HEK293T (cell line): ENCODE data around the gene GTF3C1.

Experiments used
- CTCF ChIA-PET: fragments of 350-600 bp; formaldehyde crosslinking; extraction: SDS; loops from one replicate; lab custom pipeline; 2021; ENCODE audit warnings: antibody characterized with exemption, inconsistent platforms; lab: Yijun Ruan, JAX
- POLR2A ChIA-PET: fragments of 350-600 bp; formaldehyde crosslinking; extraction: SDS; loops from one replicate; lab custom pipeline; 2020; ENCODE audit warnings: antibody characterized with exemption, inconsistent platforms; lab: Yijun Ruan, JAX
- DNase-seq: peaks from one replicate; pipeline ENCODE4 v3.0.0; 2012; ENCODE audit warnings: mixed read lengths; ENCODE audit errors: extremely low spot score
- ARNT ChIP-seq: fragments of 450-650 bp; IDR thresholded peaks from 2 replicates; pipeline ENCODE4 v1.6.1; 2017; ENCODE audit warnings: mild to moderate bottlenecking
- BHLHE40 ChIP-seq: fragments of 450-650 bp; IDR thresholded peaks from 2 replicates; pipeline ENCODE4 v1.6.1; 2016; ENCODE audit warnings: mild to moderate bottlenecking, moderate library complexity, borderline replicate concordance
- CTBP1 ChIP-seq: fragments of 450-650 bp; IDR thresholded peaks from 2 replicates; pipeline ENCODE4 v1.6.1; 2016; ENCODE audit warnings: borderline replicate concordance
- ELF4 ChIP-seq: fragments of 450-650 bp; IDR thresholded peaks from 2 replicates; pipeline ENCODE4 v1.6.1; 2017; ENCODE audit warnings: antibody characterized with exemption
- FOXA1 ChIP-seq: fragments of 450-650 bp; IDR thresholded peaks from 2 replicates; pipeline ENCODE4 v1.6.1; 2016; ENCODE audit warnings: mild to moderate bottlenecking
- FOXK2 ChIP-seq: fragments of 450-650 bp; IDR thresholded peaks from 2 replicates; pipeline ENCODE4 v1.6.1; 2016; ENCODE audit warnings: mild to moderate bottlenecking
- FOXM1 ChIP-seq: fragments of 450-650 bp; IDR thresholded peaks from 2 replicates; pipeline ENCODE4 v1.6.1; 2017; ENCODE audit warnings: mild to moderate bottlenecking, borderline replicate concordance
- HDGF ChIP-seq: fragments of 450-650 bp; IDR thresholded peaks from 2 replicates; pipeline ENCODE4 v1.6.1; 2017; ENCODE audit warnings: antibody characterized with exemption, borderline replicate concordance
- L3MBTL2 ChIP-seq: fragments of 450-650 bp; conservative IDR thresholded peaks from 2 replicates; pipeline ENCODE4 v1.6.1; 2016; ENCODE audit warnings: mild to moderate bottlenecking
- LEF1 ChIP-seq: fragments of 450-650 bp; IDR thresholded peaks from 2 replicates; pipeline ENCODE4 v1.6.1; 2017; ENCODE audit warnings: mild to moderate bottlenecking, borderline replicate concordance
- NFRKB ChIP-seq: fragments of 450-650 bp; IDR thresholded peaks from 2 replicates; pipeline ENCODE4 v1.6.1; 2016; ENCODE audit warnings: mild to moderate bottlenecking, moderate library complexity
- PKNOX1 ChIP-seq: fragments of 450-650 bp; IDR thresholded peaks from 2 replicates; pipeline ENCODE4 v1.6.1; 2016
- SP1 ChIP-seq: fragments of 450-650 bp; IDR thresholded peaks from 2 replicates; pipeline ENCODE4 v1.6.1; 2017
- SUZ12 ChIP-seq: fragments of 450-650 bp; IDR thresholded peaks from 2 replicates; pipeline ENCODE4 v1.6.1; 2016; ENCODE audit warnings: mild to moderate bottlenecking
- TARDBP ChIP-seq: fragments of 450-650 bp; IDR thresholded peaks from 2 replicates; pipeline ENCODE4 v1.6.1; 2016
- ZNF384 ChIP-seq: fragments of 450-650 bp; IDR thresholded peaks from 2 replicates; pipeline ENCODE4 v1.6.1; 2016

GTF3C1 gene

GRCh38 chr16:27482397-27483087, 67.2 kb downstream of the GTF3C1 start:
- ChIA-PET CTCF (no interaction called here), POLR2A (no interaction called here)
- TF ChIP-seq SUZ12 = no peak
- no peak for TF ChIP-seq HDGF
- no peak for TF ChIP-seq FOXA1
- no peak for TF ChIP-seq CTBP1
- TF ChIP-seq SP1 = no peak
- no peak for TF ChIP-seq NFRKB
- TF ChIP-seq TARDBP = no peak
- no peak for TF ChIP-seq FOXM1
- TF ChIP-seq L3MBTL2 = no peak
- no peak for TF ChIP-seq ARNT
- no peak for TF ChIP-seq BHLHE40
- TF ChIP-seq ZNF384 = no peak
- TF ChIP-seq FOXK2 = no peak
- TF ChIP-seq ELF4 = no peak
- no peak for TF ChIP-seq LEF1
- TF ChIP-seq PKNOX1 = no peak
- no peak for DNase-seq

- ChIA-PET POLR2A (interaction anchor here (0.6 kb wide), 1 partner anchor 9 kb away, joined by 3 read pairs; no protein-coding TSS in a partner anchor), CTCF (no interaction called here)
- TF ChIP-seq SUZ12 = no peak
- no peak for TF ChIP-seq LEF1
- TF ChIP-seq FOXK2 = no peak
- no peak for TF ChIP-seq HDGF
- TF ChIP-seq ARNT = no peak
- TF ChIP-seq ZNF384 = no peak
- TF ChIP-seq L3MBTL2 = no peak
- TF ChIP-seq BHLHE40 = no peak
- no peak for TF ChIP-seq NFRKB
- TF ChIP-seq SP1 = no peak
- TF ChIP-seq CTBP1 = no peak
- TF ChIP-seq TARDBP = no peak
- no peak for TF ChIP-seq ELF4
- TF ChIP-seq PKNOX1 = no peak
- no peak for DNase-seq
Observed at GRCh38 chr16:27481282-27481934, 68.3 kb downstream of the GTF3C1 start.

- TF ChIP-seq NFRKB = no peak
- TF ChIP-seq CTBP1 = no peak
- no peak for TF ChIP-seq TARDBP
- ChIA-PET POLR2A (no interaction called here), CTCF (no interaction called here)
- no peak for DNase-seq
Observed at GRCh38 chr16:27480761-27481160, 69.0 kb downstream of the GTF3C1 start.

GRCh38 chr16:27476240-27476639, 73.5 kb downstream of the GTF3C1 start:
- TF ChIP-seq SP1 = no peak
- ChIA-PET POLR2A (no interaction called here), CTCF (no interaction called here)
- DNase-seq = no peak

- POLR2A ChIA-PET = no interaction called here
- no peak for DNase-seq
- CTCF ChIA-PET = no interaction called here
- TF ChIP-seq TARDBP = no peak
- no peak for TF ChIP-seq HDGF
- TF ChIP-seq ELF4 = no peak
- TF ChIP-seq L3MBTL2 = no peak
- no peak for TF ChIP-seq SUZ12
- no peak for TF ChIP-seq CTBP1
- no peak for TF ChIP-seq LEF1
- TF ChIP-seq PKNOX1 = no peak
- TF ChIP-seq SP1 = no peak
- no peak for TF ChIP-seq FOXK2
- TF ChIP-seq ARNT = no peak
- TF ChIP-seq FOXM1 = no peak
- no peak for TF ChIP-seq ZNF384
Observed at GRCh38 chr16:27475561-27475960, 74.2 kb downstream of the GTF3C1 start.

- ChIA-PET POLR2A (no interaction called here), CTCF (no interaction called here)
Observed at GRCh38 chr16:27474921-27475320, 74.8 kb downstream of the GTF3C1 start.

More at GRCh38 chr16:27474921-27475320, 74.8 kb downstream of the GTF3C1 start:
- no peak for DNase-seq
- TF ChIP-seq LEF1 = no peak
- no peak for TF ChIP-seq FOXA1
- no peak for TF ChIP-seq ZNF384
- TF ChIP-seq TARDBP = no peak
- TF ChIP-seq HDGF = no peak
- no peak for TF ChIP-seq PKNOX1
- no peak for TF ChIP-seq BHLHE40
- TF ChIP-seq FOXM1 = no peak
